Measurements from ENCODE around the gene MYH15.

Gene MYH15

DNA sequence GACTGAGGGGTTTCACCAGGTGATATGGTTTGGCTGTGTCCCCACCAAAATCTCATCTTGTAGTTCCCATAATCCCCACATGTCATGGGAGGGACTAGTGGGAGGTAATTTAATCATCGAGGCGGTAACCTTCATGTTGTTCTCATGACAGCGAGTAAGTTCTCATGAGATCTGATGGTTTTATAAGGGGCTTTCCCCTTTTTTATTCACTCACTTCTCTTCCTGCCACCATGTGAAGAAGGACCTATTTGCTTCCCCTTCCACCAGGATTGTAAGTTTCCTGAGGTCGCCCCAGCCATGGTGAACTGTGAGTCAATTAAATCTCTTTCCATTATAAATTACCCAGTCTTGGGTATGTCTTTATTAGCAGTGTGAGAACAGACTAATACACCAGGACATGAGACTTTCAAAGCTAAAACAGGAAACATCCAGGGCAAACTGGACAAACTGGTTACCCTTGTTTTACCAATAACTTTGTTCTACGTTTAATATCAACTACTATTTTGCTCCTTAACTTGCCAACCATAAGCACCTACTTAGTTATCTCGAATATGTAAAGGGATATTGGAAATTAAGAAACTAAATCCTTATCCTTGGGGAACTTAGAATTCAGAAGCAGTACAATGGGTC is 98.2 kb downstream of the MYH15 start:
- no peak for DNase-seq

DNA sequence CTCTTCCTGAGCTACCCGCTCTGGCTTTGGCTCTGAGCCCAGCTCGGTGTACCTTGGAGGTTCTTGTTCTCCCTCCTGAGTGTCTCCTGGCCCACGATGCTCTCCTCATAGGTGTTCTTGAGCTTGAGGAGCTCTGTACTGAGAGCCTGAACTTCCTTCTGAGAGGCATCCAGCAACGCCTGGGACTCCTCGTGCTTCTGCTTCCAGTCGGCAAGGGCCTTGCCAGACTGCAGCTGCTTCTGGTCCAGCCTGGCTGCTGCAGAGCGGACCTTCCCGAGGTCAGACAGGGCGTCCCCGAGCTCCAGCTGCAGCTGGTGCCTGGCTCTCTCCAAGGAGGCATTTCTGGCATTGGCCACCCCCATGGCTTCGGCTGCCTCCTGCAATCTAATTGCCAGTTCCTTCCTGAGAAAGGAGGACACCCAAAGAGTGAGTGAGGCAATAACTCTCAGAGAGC is 99.8 kb downstream of the MYH15 start:
- DNase-seq: no peak

DNA sequence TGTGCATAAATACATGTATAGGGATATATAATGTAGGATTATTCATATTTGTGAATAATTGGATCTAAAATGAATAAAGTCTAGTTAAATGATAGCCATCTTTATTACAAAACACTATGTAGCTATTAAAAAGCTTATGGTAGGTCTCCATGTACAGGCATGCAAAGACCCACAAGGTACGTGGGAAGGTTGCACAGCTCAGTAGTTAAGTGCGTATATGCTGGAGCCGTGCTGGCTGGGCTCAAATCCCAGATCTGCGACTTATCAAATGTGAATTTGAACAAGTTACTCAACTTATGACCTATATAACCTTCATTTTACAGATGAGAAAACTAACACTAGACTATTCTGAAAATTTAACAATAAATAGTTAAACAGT is 100.6 kb downstream of the MYH15 start:
- DNase-seq: no peak

DNA sequence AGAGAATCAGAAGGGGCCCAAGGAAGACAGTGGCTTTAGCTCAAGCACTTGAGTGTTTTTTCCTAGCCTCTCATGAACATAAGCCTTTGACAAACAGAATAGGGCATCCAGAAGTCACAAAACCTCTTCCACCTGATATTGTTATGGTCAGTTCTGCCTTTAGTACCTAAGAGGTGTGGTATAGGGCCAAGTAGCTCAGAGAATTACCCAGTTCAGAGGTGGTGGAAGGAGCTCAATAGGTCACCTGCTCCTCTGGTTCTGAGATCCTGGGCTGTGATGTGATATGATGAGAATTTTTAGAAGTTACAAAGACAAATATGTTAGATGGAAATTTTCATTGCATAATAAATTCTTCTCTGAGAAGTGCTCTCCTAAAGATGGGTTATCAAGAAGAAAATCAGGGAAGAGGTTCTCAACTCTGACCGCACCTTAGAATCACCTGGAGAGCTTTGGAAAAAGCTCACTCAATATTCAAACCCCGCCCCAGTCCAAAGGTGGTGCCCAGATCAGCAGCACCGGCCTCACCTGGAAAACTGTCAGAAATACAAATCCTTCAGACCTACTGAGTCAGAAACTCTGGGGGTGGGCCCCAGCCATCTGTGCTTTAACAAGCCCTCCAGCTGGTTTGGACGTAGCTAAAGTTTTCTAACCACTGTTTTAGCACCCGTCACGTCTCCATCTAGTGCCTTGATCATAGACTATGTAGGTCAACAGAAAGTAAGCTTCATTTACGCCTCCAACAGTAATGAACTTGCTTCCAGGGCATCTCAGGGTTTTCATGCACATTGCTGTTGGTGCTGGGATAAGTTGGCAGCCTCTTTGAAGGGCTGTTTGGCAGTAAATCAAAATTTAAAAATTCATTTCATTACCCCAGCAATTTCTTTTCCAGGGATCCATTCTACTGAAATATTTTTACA is 101.3 kb downstream of the MYH15 start:
- DNase-seq: no peak

DNA sequence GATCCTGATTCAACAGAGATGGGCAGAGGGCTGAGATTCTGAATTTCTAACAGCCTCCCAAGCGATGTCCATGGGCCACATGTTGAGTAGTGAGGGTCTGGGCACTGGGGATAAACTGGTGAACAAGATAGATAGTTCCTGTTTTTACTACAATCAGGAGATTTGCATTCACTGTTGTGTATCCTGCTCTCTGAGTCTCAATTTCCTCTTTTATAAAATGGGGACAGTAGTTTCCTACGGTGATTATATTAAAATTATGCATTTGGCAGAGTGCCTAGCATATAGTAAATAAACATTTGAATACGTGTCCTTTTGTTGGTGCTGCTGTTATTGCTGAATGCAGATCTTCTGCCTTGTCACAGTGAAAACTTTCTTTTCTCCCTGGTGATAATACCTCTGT is 102.5 kb downstream of the MYH15 start:
- DNase-seq: no peak

DNA sequence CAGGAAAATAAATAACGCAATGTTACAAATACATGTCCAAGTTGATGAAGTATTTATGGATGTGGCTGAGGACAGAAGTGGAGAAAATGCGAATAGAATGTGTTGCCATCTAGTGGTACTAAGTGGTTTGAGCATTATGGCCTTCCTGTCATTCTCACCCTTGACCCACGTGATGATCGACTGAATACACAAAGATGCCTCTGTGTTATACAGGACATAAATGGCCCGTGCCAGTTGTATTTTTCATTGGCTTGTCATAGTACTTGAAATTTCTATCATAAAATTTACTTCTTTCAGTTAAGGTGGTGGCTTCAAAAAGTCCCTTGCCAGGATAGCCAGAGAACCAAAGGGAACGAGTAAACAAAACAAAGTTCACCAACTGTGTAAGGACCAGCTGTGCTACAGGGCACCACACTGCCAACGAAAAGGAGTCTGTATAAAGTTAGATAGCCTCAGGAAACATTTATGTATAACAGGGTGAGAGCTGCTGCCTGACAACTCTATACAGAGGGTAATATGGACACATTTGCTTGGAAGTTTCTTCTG is 103.7 kb downstream of the MYH15 start:
- no peak for DNase-seq

DNA sequence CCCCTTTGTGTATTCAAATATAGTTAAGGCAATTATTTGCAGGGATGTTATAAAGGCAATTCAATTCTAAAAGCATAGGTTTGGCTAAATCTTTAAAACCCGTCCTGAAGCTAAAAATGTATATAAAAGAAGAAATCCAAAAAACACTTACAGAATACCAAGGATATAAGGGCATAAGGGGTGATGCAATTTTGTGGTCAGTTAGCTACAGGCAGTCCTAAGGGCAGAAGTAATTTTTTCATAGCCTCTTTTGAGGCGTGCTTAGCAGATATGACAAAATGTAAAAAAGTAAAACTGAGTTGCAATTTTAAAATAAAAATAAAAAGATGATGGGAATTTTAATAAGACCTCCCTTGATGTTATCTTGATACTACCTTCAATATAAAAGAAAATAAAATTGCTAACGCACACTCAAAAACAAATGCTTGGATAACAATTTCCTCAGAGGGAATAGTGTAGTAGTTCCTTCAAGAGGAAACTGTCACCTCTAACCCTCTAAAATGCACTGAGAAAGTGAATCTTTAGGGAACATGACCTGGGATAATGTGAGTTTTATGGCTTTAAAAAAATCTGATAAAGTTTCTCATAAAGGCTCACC is 104.2 kb downstream of the MYH15 start:
- no peak for DNase-seq

DNA sequence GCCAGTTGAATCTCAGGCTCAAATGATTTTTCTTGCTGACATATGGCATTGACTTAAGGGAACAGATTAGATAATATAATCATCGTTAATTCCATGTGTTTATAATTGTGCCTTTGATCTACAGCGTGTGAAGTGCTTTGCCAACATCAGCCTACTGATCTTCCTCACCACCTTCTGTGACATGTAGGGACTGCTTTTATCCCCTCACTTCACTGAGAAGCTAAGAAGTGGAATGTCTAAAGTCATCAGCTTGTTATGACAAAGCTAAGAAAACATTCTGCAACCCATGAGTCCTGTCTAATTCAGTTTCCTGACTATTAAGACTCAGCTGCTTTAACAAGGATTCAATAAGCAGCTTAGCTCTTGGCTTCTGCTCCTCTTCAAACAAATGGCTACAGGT is 106.0 kb downstream of the MYH15 start:
- DNase-seq: no peak

DNA sequence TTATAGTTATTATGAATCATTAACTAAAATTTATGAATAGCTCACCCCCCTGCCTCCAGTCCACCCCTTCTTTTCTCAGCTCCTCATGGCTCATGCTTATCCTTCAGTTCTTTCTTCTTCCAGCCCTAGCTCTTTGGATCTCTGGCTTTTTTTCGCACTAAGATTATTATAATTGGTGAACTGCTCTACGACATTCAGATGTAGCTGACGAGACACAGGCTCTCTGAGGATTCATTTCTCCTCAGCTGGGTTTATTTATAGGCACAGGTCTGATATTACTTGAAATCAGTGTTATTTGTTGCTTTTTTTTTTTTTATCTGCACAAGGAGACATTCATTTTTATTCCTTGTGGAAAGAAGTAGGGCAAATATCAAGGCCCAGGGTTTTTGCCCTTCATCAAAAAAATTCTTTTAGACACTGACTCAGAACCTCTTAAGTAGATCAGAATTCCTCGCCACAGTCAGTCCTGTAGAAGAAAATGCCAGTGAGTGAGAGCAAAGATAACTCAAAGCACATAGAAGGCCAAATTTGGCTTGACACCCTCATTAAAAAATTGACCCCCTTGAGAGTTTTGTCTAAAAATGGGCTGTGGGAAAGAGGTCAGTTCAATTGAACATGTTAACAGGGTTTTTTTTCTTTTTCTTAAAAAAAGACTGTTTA is 106.6 kb downstream of the MYH15 start:
- no peak for DNase-seq

DNA sequence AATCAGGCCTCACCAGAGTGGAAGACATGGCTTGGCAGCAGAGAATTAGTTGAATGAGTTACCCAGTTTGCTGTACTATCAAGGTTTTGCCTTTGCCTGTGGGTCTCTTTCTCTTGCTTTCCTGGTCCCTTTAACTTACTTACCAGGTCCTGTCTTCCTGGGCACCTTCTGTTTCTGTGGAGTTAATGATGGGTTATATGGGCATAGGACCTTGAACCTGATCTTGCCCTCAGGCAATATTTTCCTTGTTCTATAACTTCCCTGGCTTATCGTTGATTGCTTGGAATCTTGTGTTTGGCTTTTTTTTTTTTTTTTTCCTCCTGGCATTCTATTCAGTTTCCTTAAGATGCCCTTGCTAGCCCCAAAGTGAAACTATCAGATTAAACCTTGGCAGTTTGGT is 107.2 kb downstream of the MYH15 start:
- no peak for DNase-seq

DNA sequence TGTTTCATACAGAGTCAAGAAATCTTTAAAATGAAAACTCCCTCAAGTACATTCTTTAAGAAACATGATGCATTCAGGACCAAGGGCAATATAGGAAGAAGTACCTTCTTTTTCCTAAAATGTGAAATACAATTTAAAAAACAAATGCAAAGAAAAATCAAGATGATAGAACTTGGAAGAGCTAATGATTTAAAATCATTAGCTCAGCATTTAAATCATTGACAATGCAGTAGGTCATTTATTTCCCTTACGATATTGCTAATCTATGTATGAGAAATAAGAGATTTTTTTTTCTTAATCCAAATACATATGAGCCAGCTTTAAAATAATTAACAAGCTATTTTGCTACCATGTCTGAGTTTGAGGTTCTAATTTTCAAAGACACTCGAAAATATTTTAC is 108.6 kb downstream of the MYH15 start:
- no peak for DNase-seq

DNA sequence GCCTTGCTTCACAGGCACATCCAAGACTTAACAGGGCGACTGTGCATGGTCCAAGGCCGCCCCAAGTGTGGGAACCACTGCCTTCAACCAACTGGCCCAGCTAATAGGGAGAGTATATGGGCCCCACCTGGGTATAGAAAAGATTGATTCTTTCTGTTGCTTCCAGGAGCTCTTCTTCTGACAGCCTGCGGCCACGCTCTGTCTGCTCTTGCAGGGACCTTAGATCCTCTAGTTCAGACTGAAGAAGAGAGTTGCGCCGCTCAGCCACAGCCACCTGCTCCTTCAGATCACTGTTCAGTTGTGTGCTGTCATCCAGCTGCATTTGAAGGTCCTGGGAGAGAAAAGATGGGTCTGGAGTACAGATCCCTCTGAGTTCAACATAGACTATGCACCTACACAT is 111.9 kb downstream of the MYH15 start:
- no peak for DNase-seq

DNA sequence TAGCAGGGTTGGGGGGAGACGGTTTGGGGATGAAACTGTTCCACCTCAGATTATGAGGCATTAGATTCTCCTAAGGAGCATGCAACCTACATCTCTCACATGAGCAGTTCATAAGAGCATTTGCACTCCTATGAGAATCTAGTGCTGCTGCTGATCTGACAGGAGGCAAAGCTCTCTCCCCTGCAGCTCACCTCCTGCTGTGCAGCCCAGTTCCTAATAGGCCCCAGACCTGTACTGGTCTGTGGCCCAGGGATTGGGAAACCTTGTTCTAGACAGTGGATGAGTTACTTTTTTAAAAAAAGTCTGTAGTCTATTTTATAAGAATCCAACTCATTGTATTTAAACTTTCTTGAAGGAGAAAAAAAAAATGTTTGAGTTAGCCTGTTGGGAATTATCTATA is 114.1 kb downstream of the MYH15 start:
- DNase-seq: no peak

DNA sequence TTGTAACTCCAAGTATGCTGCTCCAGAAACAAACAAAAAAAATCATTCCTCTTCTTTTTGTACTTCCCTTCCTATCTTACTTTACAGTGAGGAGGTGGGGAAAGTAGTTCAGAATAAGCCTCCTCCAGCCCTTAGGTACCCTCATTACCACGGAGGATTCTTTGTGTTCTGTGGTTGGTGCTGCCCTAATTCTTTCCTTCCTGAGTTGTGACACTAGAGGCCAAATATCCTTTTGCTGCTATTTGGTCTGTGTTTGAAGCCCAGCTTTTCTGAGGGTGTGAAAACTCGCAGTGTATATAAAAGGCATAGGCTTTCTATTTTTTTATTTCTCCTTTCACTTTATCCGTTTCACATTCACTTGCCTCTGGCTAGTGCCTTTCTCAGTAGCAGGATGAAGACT is 115.8 kb downstream of the MYH15 start:
- DNase-seq: no peak

DNA sequence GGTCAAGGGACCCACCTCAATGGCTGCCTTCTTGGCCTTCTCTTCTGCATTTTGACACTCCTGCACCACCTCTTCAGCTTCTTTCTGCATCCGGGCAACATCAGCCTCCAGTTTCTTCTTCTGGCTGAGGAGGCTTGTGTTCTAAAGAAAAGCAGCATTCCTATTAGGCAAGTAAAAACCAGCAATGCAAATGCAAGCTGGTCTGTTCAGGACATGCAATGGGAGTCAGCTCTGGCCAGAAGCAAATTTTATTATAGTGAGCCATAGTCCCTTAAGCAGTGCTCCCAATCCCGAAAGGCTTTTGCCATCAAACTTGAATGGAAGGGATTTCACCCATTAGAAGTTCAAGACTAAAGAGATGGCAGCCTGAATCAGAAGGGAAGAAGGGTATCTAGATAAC is 116.4 kb downstream of the MYH15 start:
- DNase-seq: no peak

DNA sequence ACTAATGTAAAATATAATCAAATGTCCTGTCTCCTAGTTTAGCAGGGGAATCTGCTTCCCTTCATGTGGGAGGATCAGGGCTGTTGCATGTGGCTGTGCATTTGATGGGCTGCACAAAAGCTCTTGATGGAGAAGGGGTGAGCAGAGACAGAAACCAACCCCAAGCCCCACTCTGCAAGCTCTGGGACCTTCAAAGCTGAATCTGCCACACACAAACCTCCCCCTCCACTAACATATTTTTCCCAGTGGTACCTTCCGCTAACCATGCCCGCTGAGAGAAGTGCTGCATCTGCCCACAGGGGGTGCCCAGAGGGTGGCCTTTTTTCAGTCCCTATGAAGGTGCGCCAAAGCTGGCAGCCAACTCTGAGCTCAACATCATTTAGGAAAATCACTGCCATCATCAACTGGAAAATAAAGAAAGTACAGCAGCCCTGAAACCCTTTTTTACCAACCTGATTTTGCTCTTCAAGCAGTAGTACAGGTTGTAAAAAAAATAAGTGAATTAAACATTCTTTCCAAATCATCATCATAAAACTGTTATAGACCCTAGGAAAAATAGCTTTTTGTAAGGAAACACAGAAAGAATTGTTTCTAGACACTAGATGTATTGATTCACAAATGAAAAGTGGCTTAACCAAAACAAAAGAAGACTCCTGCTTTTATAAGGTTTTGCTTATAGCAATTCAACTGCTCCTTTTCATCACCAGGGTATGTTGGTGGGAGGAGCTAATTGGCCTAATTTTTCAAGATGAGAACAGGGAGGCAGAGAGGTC is 117.1 kb downstream of the MYH15 start:
- no peak for DNase-seq

DNA sequence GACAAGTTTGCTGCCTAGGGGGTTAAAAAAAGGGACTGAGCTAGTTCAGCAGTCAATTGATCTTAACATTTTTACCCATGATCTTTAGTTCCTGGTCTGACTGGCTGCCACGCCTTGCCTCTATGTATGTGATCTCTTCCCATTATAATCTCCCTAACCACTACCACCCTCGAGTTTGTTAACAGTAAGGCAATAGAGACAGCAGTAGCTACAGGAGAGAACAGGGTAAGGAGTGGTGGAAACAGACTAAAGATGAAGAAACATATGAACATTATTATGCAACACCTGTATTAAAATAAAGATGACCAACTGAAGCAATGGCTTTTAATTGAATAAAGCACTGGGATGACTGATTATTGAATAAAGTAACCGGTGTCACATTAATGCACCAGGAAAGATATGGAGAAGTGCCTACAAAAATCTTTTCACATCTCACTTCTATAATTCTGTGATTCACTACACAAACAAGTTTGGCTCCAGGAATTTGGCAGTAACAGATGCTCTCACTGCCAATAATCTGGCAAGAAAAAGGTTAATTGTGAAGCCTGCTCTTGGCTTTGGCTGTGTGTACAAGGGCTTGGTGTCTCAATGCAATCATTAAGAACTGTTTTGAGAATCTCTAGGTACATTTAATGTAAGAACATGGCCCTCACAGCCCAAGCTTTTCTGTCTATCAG is 118.3 kb downstream of the MYH15 start:
- no peak for DNase-seq

DNA sequence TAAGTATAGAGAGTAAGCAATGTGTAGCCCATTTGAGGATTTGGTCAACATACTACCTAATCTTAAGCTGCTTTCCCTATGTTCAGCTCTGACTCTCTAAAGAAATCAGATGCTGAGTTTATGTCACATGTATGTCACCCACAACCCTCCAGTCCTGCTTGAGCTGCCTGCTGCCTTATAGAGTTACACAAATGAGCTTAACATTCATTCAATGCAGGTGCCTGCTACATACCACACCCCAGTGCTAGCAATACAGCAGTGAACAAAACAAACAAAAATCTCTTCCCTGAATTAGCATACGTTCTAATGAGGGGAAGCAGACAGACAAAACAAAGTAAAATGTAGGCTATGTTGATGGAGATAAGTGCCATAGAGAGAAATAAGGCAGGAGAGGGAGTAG is 121.0 kb downstream of the MYH15 start:
- DNase-seq: no peak

DNA sequence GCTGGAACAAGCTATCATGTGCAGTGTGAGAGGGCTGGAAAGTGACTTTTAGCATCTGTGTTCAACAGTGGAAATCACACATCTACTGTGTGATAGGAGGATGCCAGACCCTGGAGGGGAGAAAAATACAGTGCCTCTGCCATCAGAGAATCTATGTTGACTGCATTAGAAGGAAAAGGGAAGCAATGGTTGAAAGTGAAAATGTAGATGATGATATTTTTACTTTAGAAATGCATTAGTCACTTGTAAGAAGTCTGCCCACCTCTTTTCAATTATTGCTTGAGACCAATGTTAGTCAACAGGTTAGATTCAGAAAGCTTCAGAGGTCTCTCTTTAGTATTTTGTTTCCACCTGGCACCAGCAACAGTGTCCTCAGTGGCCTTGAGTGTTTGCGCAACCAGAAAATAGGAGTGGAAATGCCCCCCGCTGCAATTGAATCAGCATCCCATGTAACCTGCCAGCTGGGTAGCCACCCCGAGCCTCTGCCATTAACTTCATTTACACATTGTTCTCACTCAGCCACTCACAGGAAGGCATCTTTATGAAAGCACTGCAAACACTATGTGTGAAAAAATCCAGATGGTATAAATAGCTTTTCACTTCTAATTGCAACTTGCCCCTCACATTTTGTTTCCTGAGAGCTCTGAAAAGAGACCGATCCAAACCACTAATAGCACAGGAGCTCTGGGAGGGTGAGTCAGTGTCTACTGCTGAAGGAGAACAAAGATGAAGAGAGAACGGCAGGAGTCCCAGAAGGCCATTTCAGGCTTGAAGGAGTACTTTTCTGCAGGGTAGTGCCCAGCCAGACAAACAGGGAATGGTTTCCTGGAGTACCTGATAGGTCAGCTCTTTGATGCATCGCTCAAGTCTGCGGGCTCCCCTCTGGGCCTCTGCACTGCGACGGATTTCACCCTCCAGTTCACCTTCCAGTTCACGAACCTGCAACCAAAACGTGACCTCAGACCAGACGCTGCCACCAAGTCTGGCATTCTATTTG is 122.0 kb downstream of the MYH15 start:
- no peak for DNase-seq

DNA sequence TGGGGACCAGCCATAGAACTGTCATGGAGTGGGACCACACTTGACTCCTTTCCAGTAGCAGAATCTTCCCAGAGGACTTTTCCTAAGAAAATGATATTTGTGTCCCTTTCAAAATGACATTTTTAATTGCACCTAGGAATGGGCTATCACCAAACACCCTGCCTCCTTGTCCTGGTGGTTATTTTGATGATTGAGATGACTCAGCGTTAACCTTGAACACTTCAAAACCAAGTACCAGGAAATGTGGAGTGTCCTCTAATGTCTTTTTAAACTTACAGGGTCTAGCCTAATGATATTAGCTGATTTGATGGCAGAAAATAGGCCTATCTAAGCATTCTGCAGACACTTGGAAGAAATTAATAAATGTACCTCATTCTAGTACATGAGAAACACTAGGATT is 123.3 kb downstream of the MYH15 start:
- DNase-seq: no peak

DNA sequence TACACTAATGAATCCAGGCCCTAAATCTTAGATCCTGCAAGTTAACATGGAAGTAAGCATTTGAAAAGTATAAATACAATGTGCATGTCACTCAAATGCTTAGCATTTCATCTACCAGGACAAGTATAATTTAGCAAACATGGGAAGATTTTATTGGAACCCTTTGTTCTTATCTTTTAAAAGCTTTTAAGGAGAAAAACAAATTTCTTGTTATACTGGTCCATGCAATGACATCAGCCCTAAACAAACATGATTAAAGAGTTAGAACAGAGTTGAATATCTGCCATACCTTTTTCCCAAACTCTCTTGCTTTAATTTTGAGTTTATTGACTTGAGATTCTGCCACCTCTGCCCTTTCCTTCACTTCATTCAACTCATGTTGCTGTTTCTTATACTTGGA is 127.1 kb downstream of the MYH15 start:
- DNase-seq: no peak
